Smooth muscle cell of the brain vasculature (primary cell): Measurements from ENCODE around the gene AFG3L2.
"Not testable (repeated sequence)": the region's sequence is repeated elsewhere in the genome, so short reads cannot be mapped to it uniquely, and the experiment has no call there.

Source experiments
- DNase-seq: peaks from one replicate; pipeline ENCODE4 v3.0.0-alpha.2; 2012; ENCODE audit warnings: low read depth, low spot score

The AFG3L2 gene

DNA sequence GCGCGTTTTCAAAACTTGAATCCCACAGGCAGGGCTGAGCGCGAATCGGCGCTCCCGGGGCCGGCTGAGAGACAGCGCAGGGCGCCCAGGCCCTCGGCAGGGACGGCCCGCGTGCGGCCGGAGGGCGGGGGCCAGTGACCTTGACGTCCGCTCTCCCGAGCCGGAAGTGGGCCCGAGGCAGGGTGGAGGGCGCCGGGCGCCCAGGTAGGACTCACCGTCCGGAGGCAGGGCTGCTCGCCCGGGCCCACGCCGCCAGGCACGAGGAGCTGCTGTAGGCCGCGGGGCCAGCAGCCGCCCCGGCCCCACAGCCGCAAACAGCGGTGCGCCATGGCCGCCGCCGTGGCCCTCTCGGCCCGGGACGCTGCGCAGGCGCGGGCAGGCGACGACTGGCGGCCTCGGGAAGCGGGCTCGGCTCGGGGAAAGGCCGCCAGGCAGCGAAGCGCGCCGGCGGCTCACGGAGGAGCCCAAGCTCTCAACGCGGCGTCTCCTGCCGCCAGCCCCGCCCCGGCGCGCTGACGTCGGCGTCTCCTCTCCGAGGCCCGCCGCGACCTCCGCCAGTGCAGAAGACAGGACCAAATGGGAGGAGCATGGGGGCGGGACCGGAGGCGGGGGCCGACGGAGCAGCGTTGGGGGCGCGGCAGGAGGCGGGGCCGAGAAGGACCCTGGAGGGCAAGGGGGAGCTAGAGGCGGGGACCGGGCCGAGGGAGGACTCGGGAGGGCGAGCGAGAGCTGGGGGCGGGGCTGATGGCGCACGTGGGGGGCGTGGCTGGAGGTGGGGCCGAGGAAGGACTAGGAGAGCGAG lies at the start of gene AFG3L2:
Gene AFG3L2, minus strand, starts transcription at position 474 of the 802 bp plus-strand sequence. Its CDS starts 145 bp downstream, at position 329.
- peak; percentile 96 for DNase-seq

GRCh38 chr18:12424252-12424651 lies 47.2 kb upstream of the AFG3L2 start:
- DNase-seq: no peak

DNA sequence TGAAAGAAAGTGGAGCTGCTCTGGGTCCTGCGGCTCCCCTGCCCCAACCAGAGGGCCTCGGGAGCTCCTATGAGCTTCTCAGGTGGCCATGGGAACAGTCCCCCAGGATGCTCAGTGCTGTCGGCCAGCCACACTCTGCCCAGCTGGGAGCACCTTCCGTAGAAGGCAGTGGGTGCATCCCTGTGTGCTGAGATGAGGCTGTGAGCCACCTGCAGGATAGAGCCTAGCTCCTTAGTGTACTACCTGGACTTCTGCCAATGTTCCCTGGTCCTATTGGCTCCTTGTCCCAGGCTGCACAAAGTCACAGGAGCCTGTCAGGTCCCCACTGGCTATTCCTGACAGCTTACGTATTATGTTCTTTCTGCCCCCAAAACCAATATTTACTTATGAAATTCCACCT lies 46.8 kb upstream of the AFG3L2 start:
- DNase-seq: no peak

DNA sequence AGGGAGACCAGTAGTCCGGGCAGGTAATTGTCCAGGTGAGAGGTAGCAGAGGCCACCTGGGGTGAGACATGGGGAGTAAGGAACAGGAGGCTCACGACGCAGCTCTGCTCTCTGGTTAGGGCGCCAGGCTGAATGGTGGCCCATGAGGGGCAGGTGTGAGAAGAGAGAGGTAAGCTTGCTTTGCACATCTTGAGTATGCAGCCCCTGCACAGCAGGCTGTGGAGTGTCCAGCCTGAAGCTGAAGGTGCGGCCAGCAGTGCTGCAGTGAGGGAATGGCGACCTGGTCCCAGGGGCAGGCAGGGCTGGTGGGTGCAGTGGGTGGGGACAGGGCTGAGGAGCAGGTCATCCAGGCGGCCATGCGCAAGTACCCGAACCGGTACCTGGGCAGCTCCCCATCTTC lies 46.4 kb upstream of the AFG3L2 start:
- no peak for DNase-seq

GRCh38 chr18:12422936-12423335 lies 45.9 kb upstream of the AFG3L2 start:
- DNase-seq: no peak

DNA sequence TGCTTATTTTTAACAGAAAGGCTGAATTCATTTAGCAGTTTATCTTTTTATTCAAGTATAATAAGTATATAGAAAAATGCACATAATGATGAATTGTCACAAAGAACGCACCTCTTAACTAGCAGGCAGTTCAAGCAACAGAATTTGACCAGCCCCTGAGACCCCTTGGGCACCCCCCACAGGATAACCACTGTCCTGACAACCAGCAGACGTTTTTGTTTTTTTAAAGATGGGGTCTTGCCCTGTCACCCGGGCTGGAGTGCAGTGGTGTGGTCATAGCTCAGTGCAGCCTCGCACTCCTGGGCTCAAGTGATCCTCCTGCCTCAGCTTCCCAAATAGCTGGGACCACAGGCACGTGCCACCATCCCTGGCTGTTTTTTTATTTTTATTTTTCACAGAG lies 44.7 kb upstream of the AFG3L2 start:
- no peak for DNase-seq

GRCh38 chr18:12420821-12421421 lies 43.9 kb upstream of the AFG3L2 start:
- DNase-seq: no peak

GRCh38 chr18:12417687-12418086 lies 40.7 kb upstream of the AFG3L2 start:
- DNase-seq: no peak

DNA sequence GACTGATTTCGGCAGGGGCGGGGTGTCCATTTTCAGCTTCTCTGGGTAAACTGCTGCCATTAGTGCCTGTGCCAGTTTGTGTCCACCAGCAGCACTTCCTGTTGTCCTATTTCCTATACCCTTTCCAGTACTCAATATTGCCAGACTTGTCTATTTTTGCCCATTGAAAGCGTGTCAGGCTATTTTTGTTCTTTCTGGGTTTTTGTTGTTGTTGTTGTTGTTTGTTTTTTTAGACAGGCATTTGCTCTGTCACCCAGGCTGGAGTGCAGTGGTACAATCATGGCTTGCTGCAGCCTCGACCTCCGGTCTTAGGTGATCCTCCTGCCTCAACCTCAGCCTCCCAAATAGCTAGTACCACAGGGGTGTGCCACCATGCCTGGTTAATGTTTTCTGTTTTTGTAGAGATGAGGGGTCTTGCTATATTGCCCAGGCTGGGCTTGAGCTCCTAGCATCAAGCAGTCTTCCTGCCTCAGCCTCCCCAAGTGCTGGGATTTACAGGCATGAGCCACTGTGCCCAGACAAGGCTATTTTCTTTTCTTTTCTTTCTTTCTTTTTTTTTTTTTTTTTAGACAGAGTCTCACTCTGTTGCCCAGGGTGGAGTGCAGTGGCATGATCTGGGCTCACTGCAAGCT lies 39.2 kb upstream of the AFG3L2 start:
- DNase-seq: no peak

DNA sequence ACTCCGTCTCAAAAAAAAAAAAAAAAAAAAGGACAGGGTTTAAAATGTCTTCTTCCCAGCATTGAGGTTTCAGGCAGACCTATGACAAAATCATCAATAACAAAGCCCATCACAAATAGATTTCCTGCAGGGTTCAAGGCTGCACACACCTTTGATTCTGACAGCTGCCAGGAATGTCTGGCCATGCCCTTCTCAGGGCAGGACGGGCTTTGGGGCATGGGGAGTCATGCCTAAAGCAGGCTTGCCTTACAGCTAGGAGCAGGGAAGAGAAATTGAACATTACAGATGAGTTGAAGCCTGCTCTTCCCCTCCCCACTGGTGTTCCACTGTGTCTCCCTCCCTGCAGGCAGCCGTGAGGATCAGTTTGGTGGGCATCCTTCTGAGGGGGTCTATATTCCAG lies 34.4 kb upstream of the AFG3L2 start:
- DNase-seq: no peak

GRCh38 chr18:12410747-12411146 lies 33.7 kb upstream of the AFG3L2 start:
- not testable (repeated sequence) for DNase-seq

- no peak for DNase-seq
Measured at GRCh38 chr18:12410081-12410481, 33.1 kb upstream of the AFG3L2 start.

GRCh38 chr18:12409469-12409868 lies 32.4 kb upstream of the AFG3L2 start:
- DNase-seq: no peak

GRCh38 chr18:12408247-12408869 lies 31.3 kb upstream of the AFG3L2 start:
- DNase-seq: no peak

- no peak for DNase-seq
Measured at GRCh38 chr18:12406371-12407111, 29.5 kb upstream of the AFG3L2 start.

DNA sequence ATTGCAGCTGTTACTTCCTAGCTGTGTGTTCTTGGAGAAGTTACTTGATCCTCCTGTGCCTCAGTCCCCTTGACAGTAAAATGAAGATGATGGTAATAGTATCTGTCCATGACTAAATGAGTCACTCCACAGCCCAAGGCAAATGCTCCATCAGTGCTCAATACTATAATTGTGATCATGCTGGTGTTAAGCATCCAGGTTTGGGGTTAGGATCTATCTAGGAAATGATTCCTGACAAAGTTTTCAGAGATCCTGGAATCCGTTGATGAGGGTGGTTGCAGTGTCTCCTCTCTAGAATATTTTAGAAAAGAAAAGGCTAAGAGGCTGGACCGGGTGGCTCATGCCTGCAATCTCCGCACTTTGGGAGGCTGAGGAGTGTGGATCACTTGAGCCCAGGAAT lies 28.0 kb upstream of the AFG3L2 start:
- no peak for DNase-seq

DNA sequence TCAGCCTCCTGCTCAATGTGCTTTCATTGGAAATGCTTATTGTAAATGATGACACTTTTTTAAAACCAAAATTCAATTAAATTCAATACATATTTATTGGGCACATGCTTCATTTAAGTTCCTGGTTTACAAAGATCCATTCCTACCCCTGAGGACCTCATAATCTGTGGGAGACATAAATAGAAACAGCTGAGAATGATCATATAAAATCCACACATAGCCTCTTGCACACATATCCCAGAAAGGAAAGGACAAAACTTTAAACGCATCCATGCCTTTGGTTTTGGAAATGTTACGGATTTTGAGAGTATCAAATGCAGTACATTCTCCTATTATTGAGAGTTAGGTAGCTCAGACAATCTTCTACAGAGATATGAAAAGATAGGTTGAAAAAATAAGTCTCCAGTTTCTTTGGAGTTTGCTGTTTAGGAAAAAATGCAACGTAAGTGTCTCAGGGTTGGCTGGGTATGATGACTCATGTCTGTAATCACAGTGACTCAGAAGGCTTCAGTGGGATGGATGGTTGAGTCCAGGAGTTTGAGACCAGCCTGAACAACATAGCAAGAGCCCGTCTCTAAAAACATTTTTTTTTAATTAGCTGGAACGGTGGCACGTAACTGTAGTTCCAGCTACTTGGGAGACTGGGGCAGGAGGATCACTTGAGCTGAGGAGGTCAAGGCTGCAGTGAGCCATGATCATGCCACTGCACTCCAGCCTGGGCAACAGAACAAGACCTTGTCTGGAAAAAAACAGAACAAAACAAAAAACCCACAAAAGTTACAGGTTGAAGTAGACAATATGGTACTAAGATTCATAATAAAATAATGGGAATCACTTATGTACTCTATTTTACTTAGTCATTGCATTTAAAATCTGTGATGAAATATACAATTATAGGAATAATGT lies 26.8 kb upstream of the AFG3L2 start:
- peak; percentile 44 for DNase-seq

- DNase-seq: no peak
Measured at GRCh38 chr18:12401881-12402280, 24.9 kb upstream of the AFG3L2 start.

GRCh38 chr18:12399231-12399630 lies 22.2 kb upstream of the AFG3L2 start:
- no peak for DNase-seq

- no peak for DNase-seq
Measured at GRCh38 chr18:12398625-12399024, 21.6 kb upstream of the AFG3L2 start.

DNA sequence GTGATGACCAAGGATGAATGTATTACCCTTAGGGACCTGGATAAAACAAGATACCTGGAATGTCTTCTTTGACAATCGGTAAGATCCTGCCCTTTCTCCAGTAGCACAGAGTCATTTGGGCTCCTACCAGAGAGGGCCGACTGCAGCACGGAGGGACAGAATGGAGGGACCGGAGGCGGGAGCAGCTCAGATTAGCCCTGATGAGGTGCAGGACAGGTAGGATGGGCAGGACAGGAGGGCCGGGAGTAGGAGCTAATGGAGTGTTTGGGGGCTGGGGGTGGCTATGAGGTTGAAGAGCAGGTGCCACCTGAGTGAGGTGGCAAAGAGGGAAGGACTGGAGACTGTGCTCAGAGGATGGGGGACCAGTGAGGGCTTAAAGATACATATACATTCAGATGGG lies 20.8 kb upstream of the AFG3L2 start:
- DNase-seq: no peak
